Measurements from ENCODE around the gene CDK4. TPM values are rescaled to one million over a fixed set of nuclear protein-coding genes. Genes with fewer than 3 reads are reported as not detected.

The CDK4 gene
- total RNA-seq, 1 donor from 2014 or later: 140 TPM

DNA sequence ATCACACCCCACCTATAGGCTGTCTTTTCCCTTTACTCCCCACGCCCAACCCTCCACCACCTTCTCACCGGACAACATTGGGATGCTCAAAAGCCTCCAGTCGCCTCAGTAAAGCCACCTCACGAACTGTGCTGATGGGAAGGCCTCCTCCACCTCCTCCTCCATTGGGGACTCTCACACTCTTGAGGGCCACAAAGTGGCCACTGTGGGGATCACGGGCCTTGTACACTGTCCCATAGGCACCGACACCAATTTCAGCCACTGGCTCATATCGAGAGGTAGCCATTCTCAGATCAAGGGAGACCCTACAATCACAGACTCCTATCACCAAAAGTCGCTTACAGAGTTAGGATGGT lies 700 bp downstream of the CDK4 start:
- no peaks in the 10 kb centered on the region for H3K27me3 Mint-ChIP-seq (ENCODE audit: low read depth)
- TF ChIP-seq, protein P1, sequence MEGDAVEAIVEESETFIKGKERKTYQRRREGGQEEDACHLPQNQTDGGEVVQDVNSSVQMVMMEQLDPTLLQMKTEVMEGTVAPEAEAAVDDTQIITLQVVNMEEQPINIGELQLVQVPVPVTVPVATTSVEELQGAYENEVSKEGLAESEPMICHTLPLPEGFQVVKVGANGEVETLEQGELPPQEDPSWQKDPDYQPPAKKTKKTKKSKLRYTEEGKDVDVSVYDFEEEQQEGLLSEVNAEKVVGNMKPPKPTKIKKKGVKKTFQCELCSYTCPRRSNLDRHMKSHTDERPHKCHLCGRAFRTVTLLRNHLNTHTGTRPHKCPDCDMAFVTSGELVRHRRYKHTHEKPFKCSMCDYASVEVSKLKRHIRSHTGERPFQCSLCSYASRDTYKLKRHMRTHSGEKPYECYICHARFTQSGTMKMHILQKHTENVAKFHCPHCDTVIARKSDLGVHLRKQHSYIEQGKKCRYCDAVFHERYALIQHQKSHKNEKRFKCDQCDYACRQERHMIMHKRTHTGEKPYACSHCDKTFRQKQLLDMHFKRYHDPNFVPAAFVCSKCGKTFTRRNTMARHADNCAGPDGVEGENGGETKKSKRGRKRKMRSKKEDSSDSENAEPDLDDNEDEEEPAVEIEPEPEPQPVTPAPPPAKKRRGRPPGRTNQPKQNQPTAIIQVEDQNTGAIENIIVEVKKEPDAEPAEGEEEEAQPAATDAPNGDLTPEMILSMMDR (IDR thresholded peaks at IDR 0.05): no peak
- no peaks in the 10 kb centered on the region for H3K9me3 Mint-ChIP-seq (ENCODE audit: low read depth)
- H3K4me3 Mint-ChIP-seq (ENCODE audit: unreplicated experiment): peak overlapping the region; percentile 92
- no peak for DNase-seq (ENCODE audit: low spot score)
- H3K27ac Mint-ChIP-seq (ENCODE audit: unreplicated experiment): peak overlapping the region; percentile 98
- H3K4me1 Mint-ChIP-seq (ENCODE audit: low read depth): peaks cover 37% of the 10 kb centered on the region
- H3K36me3 Mint-ChIP-seq (ENCODE audit: low read depth): peaks cover 25% of the 10 kb centered on the region

DNA sequence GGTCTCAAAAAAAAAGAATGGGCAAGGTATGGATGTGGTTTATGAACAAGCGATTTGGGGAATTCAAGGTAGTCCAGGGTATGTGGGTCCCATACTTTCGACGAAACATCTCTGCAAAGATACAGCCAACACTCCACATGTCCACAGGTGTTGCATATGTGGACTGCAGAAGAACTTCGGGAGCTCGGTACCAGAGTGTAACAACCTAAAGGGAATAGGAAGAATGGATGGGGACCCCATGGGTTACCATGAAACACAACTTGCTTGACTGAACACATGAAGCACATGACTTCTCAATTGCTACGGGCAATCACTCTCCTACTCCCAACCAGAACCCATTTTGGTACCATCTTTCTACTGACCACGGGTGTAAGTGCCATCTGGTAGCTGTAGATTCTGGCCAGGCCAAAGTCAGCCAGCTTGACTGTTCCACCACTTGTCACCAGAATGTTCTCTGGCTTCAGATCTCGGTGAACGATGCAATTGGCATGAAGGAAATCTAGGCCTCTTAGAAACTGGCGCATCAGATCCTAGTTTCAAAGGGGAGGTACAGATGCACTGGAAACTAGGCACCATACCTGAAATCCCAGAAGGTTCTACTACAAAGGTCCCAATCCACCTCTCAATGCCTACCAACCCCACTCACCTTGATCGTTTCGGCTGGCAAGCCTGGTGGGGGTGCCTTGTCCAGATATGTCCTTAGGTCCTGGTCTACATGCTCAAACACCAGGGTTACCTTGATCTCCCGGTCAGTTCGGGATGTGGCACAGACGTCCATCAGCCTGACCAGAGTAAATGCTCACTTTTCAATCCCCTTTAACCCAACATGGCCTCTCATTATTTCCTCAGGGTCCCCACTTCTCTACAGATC lies 1.3 kb downstream of the CDK4 start:
- peaks cover 39% of the 10 kb centered on the region for H3K4me1 Mint-ChIP-seq (ENCODE audit: low read depth)
- peak overlapping the region; percentile 92 for H3K4me3 Mint-ChIP-seq (ENCODE audit: unreplicated experiment)
- TF ChIP-seq, protein P1 (IDR thresholded peaks at IDR 0.05): no peak
- peak overlapping the region; percentile 98 for H3K27ac Mint-ChIP-seq (ENCODE audit: unreplicated experiment)
- no peaks in the 10 kb centered on the region for H3K9me3 Mint-ChIP-seq (ENCODE audit: low read depth)
- no peaks in the 10 kb centered on the region for H3K27me3 Mint-ChIP-seq (ENCODE audit: low read depth)
- H3K36me3 Mint-ChIP-seq (ENCODE audit: low read depth): peaks cover 27% of the 10 kb centered on the region
- DNase-seq (ENCODE audit: low spot score): no peak

DNA sequence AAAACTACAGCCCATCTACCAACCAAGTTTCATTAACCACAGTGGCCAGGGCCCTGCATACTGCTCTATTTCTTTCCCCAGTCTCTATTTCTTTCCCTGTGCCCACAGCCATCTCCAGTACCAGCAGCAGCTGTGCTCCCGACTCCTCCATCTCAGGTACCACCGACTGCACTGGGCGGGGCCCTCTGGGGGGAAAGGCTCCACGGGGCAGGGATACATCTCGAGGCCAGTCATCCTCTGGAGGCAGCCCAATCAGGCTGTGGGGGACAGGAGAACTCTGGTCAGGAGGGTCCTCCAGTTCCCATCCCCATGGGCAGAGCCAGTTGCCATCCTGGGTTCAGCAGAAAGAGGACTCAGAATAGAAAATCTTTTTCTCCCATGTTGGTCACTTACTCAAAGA lies 3.0 kb downstream of the CDK4 start:
- TF ChIP-seq, protein P1 (IDR thresholded peaks at IDR 0.05): no peak
- Mint-ChIP-seq H3K4me3 (ENCODE audit: unreplicated experiment) (no peak overlapping the region), H3K36me3 (ENCODE audit: low read depth) (peaks cover 27% of the 10 kb centered on the region), H3K27ac (ENCODE audit: unreplicated experiment) (peak overlapping the region; percentile 63), H3K4me1 (ENCODE audit: low read depth) (peaks cover 46% of the 10 kb centered on the region), H3K27me3 (ENCODE audit: low read depth) (no peaks in the 10 kb centered on the region), H3K9me3 (ENCODE audit: low read depth) (no peaks in the 10 kb centered on the region)
- DNase-seq (ENCODE audit: low spot score): no peak

DNA sequence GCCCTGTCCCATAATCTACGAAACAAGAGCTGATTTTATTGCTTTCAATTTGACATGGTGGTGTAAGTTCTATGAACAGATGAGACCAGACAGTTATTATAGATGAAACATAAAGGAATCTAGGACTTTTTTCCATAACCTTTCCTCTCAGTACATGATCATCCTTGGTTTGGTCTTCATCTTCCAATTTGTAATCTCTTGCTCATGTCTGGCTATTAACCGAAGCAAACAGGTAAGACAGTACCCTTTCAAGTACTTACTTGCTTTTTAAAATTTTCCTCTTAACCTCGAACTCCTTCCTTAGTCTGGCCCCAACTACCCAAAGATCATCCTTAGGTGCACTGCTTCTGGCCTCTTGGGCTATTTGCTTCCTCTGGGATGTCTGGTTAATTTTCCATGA lies 6.1 kb downstream of the CDK4 start:
- H3K4me3 Mint-ChIP-seq (ENCODE audit: unreplicated experiment): peak overlapping the region; percentile 95
- H3K36me3 Mint-ChIP-seq (ENCODE audit: low read depth): peaks cover 24% of the 10 kb centered on the region
- peaks cover 4% of the 10 kb centered on the region for H3K27me3 Mint-ChIP-seq (ENCODE audit: low read depth)
- H3K4me1 Mint-ChIP-seq (ENCODE audit: low read depth): peaks cover 30% of the 10 kb centered on the region
- H3K27ac Mint-ChIP-seq (ENCODE audit: unreplicated experiment): peak overlapping the region; percentile 99
- no peak for DNase-seq (ENCODE audit: low spot score)
- TF ChIP-seq, protein P1 (IDR thresholded peaks at IDR 0.05): no peak
- H3K9me3 Mint-ChIP-seq (ENCODE audit: low read depth): no peaks in the 10 kb centered on the region

DNA sequence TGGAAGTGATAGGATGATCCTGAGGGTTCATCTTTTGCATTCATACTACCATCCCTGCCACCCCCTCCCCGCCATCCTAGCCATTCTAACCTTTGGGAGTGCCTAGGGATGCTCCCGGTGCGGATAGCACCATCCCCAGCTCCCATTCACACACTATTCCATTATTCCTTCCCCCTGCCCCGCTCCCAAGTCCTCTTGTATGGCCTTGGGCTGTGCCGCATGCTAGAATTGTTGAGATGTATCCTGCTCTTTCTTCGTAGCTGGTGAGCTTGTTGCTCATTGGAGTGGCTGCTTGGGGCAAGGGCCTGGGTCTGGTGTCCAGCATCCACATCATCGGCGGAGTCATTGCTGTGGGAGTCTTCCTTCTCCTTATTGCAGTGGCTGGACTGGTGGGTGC lies 6.6 kb downstream of the CDK4 start:
- Mint-ChIP-seq H3K27ac (ENCODE audit: unreplicated experiment) (peak overlapping the region; percentile 99), H3K4me3 (ENCODE audit: unreplicated experiment) (peak overlapping the region; percentile 95), H3K4me1 (ENCODE audit: low read depth) (peaks cover 25% of the 10 kb centered on the region), H3K9me3 (ENCODE audit: low read depth) (no peaks in the 10 kb centered on the region), H3K36me3 (ENCODE audit: low read depth) (peaks cover 22% of the 10 kb centered on the region), H3K27me3 (ENCODE audit: low read depth) (peaks cover 10% of the 10 kb centered on the region)
- no peak for DNase-seq (ENCODE audit: low spot score)
- TF ChIP-seq, protein P1 (IDR thresholded peaks at IDR 0.05): no peak

Data from chondrocyte (in vitro differentiated cells).